CD4-positive, alpha-beta T cell (primary cell): ENCODE results near the gene RASGRF2. TPM values are rescaled to one million over a fixed set of nuclear protein-coding genes. Genes with fewer than 3 reads are reported as not detected.

Source experiments
- ATAC-seq: fragments of 200-7000 bp; cut with Tn5 transposase; one replicate; pipeline ENCODE4 v1.10.0; 2022; ENCODE audit warnings: mild to moderate bottlenecking; ENCODE audit not compliant: poor library complexity
- CTCF ChIA-PET: fragments of 350-600 bp; sonication (Branson Sonifier 250); formaldehyde crosslinking; loops from one replicate; lab custom pipeline; 2021; ENCODE audit warnings: antibody characterized with exemption, inconsistent platforms; lab: Charles Lee
- POLR2A ChIA-PET: fragments of 350-600 bp; sonication (Branson Sonifier 250); formaldehyde crosslinking; loops from one replicate; lab custom pipeline; 2021; ENCODE audit warnings: antibody characterized with exemption, inconsistent platforms; lab: Charles Lee
- DNase-seq, 14 experiments: peaks; one replicate each; pipeline ENCODE4 v3.0.0-alpha.2; 2013 to 2020; ENCODE audit warnings: mixed read lengths in 2 of 14
- H3K27ac ChIP-seq, 2 donors: one replicate each; pipeline versions ENCODE4 v1.5.1 to v1.7.0; 2013; ENCODE audit warnings: low read length in 2 of 2, low read depth in 1 of 2, mild to moderate bottlenecking in 1 of 2
- H3K27me3 ChIP-seq, 2 experiments: 1 replicate in 1 of 2; 2 replicates in 1 of 2; pipeline versions ENCODE4 v1.6.1 to v1.7.0; 2013; ENCODE audit warnings: low read length in 2 of 2, control low read depth in 1 of 2, mild to moderate bottlenecking in 1 of 2, moderate library complexity in 1 of 2; ENCODE audit not compliant: insufficient read depth in 2 of 2, control insufficient read depth in 1 of 2
- H3K36me3 ChIP-seq: one replicate; pipeline ENCODE4 v1.6.1; 2013; ENCODE audit warnings: low read length, control low read depth; ENCODE audit not compliant: insufficient read depth
- H3K4me1 ChIP-seq: one replicate; pipeline ENCODE4 v1.6.1; 2013; ENCODE audit warnings: low read length, control low read depth; ENCODE audit not compliant: insufficient read depth
- H3K4me3 ChIP-seq: one replicate; pipeline ENCODE4 v1.5.1; 2013; ENCODE audit warnings: mild to moderate bottlenecking, low read length, moderate library complexity
- H3K9me3 ChIP-seq, 2 experiments: 1 replicate in 1 of 2; 2 replicates in 1 of 2; pipeline versions ENCODE4 v1.6.1 to v1.7.0; 2013; ENCODE audit warnings: low read length in 2 of 2, mild to moderate bottlenecking in 2 of 2, control low read depth in 1 of 2, moderate library complexity in 1 of 2; ENCODE audit not compliant: control insufficient read depth in 1 of 2, insufficient read depth in 1 of 2
- H3K27ac Mint-ChIP-seq: one replicate; pipeline ENCODE4 v1.8.0; 2020; ENCODE audit warnings: mixed read lengths
- H3K27me3 Mint-ChIP-seq: one replicate; pipeline ENCODE4 v1.8.0; 2021; ENCODE audit warnings: mixed read lengths
- H3K36me3 Mint-ChIP-seq: one replicate; pipeline ENCODE4 v1.8.0; 2021; ENCODE audit warnings: low read depth, mixed read lengths
- H3K4me1 Mint-ChIP-seq: one replicate; pipeline ENCODE4 v1.8.0; 2021; ENCODE audit warnings: low read depth, mixed read lengths
- H3K4me3 Mint-ChIP-seq: one replicate; pipeline ENCODE4 v1.8.0; 2020; ENCODE audit warnings: mild to moderate bottlenecking, mixed read lengths
- H3K9me3 Mint-ChIP-seq: one replicate; pipeline ENCODE4 v1.8.0; 2020; ENCODE audit warnings: mixed read lengths
- intact Hi-C, 2 experiments: fragments of 100-400 bp; cut with DNase I in 1 of 2; cut with micrococcal nuclease in 1 of 2; formaldehyde crosslinking; loops; one replicate each; pipeline versions ENCODE4 v1.15.1 to v1.9.0; 2023 to 2025; cut with DNase I, micrococcal nuclease
- total RNA-seq, 174 experiments: library from RNA in 2 of 174; stranded (reverse) in 2 of 174; gene quantifications; one replicate each; pipeline ENCODE4 v1.2.3 and lab custom pipeline; 2021 to 2026
- TF ChIP-seq, protein P1 (sequence below): fragments of 200-600 bp; IDR thresholded peaks from one replicate; pipeline ENCODE4 v1.8.0; 2022; ENCODE audit warnings: antibody characterized with exemption, mild to moderate bottlenecking

RASGRF2 gene
- total RNA-seq, 2 experiments from 2014 or later, result 21.9 to 24.9 TPM

DNA sequence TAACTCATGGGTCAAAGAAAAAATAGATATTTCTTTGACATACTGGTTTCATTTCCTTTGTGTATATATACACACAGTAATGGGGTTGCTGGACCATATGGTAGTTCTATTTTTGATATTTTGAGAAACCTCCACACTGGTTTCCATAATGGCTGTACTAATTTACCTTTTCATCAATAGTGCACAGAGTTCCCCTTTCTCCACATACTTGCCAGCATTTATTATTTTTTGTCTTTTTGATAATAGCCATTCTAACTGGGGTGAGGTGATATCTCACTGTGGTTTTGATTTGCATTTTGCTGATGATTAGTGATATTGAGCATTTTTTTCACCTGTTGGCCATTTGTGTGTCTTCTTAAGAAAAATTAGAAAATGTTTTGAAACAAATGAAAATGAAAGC lies 194.6 kb downstream of the RASGRF2 start:
- ChIA-PET CTCF (no interaction called here), POLR2A (no interaction called here)
- Histone ChIP-seq H3K27me3 (no peaks in the 10 kb centered on the region), H3K27ac (no peak overlapping the region), H3K4me3 (no peak overlapping the region), H3K9me3 (peaks cover 0 to 10% of the 10 kb centered on the region in 2 experiments), H3K36me3 (peaks cover 4% of the 10 kb centered on the region), H3K4me1 (no peaks in the 10 kb centered on the region)
- Mint-ChIP-seq H3K4me1 (no peaks in the 10 kb centered on the region), H3K9me3 (peaks cover 8% of the 10 kb centered on the region), H3K27ac (no peak overlapping the region), H3K27me3 (no peaks in the 10 kb centered on the region), H3K36me3 (peaks cover 83% of the 10 kb centered on the region), H3K4me3 (no peak overlapping the region)
- ATAC-seq, result no peak
- TF ChIP-seq, protein P1, sequence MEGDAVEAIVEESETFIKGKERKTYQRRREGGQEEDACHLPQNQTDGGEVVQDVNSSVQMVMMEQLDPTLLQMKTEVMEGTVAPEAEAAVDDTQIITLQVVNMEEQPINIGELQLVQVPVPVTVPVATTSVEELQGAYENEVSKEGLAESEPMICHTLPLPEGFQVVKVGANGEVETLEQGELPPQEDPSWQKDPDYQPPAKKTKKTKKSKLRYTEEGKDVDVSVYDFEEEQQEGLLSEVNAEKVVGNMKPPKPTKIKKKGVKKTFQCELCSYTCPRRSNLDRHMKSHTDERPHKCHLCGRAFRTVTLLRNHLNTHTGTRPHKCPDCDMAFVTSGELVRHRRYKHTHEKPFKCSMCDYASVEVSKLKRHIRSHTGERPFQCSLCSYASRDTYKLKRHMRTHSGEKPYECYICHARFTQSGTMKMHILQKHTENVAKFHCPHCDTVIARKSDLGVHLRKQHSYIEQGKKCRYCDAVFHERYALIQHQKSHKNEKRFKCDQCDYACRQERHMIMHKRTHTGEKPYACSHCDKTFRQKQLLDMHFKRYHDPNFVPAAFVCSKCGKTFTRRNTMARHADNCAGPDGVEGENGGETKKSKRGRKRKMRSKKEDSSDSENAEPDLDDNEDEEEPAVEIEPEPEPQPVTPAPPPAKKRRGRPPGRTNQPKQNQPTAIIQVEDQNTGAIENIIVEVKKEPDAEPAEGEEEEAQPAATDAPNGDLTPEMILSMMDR, result no peak
- intact Hi-C loops, result no loop called here
- DNase-seq, result no peak

DNA sequence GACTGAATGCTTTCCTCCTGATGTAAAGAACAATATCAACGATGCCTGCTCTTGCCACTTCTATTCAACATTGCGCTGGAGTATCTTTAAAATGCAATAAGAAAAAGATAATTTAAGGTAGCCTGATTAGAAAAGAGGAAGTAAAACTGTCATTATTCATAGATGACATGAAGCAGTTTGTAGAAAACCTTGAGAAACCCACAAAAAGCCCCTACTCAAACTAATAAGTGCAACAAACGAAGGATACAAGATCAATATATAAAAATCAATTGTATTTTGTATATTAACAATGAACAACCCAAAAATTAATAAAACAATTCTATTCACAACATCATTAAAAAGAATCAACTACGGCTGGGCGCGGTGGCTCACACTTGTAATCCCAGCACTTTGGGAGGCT lies 196.6 kb downstream of the RASGRF2 start:
- intact Hi-C loops, result no loop called here
- H3K36me3 Mint-ChIP-seq, result peaks cover 68% of the 10 kb centered on the region
- no peaks in the 10 kb centered on the region for H3K27me3 Mint-ChIP-seq
- H3K9me3 Mint-ChIP-seq, result peaks cover 8% of the 10 kb centered on the region
- H3K27ac Mint-ChIP-seq, result no peak overlapping the region
- Histone ChIP-seq H3K4me3 (no peak overlapping the region), H3K27me3 (no peaks in the 10 kb centered on the region), H3K9me3 (peaks cover 0 to 10% of the 10 kb centered on the region in 2 experiments), H3K4me1 (no peaks in the 10 kb centered on the region), H3K36me3 (peaks cover 4% of the 10 kb centered on the region), H3K27ac (no peak overlapping the region)
- DNase-seq (no peak), ATAC-seq (no peak)
- H3K4me1 Mint-ChIP-seq, result no peaks in the 10 kb centered on the region
- ChIA-PET CTCF (no interaction called here), POLR2A (no interaction called here)
- H3K4me3 Mint-ChIP-seq, result no peak overlapping the region
- TF ChIP-seq, protein P1, result no peak

DNA sequence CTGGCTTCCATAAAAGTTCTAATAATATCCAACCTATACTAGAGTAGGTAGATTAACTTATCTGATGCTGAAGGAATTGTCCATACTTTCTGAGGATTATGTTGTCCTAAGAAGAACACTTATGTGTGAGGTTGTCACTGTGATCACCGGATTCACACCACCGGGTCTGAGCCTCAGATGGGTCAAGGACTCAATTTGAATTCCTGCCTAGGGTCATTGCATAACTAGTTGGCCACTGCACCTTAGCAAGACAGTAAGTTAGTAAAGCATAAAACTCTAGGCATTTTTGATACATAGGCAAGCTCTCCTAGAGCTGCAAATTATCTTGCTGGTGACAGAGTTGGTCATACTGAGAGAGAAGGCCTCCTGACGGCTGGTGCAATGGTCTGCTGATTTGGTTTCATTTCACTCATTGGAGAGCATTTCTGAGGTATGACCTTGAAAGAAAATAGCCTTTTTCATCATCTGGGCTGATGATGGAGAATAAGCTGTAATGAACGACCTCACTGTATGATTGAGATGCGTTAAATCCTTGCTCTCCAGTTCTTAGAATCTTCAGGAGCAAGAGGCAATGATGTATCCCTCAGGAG lies 200.9 kb downstream of the RASGRF2 start:
- no peaks in the 10 kb centered on the region for H3K4me1 Mint-ChIP-seq
- DNase-seq (no peak), ATAC-seq (no peak)
- peaks cover 31% of the 10 kb centered on the region for H3K36me3 Mint-ChIP-seq
- intact Hi-C loops, result loop anchor here in 1 of 2 experiments (10.0 kb wide), 1 partner anchor 476 kb away; no protein-coding TSS in a partner anchor
- Histone ChIP-seq H3K27me3 (no peaks in the 10 kb centered on the region), H3K27ac (no peak overlapping the region), H3K4me1 (no peaks in the 10 kb centered on the region), H3K9me3 (peaks cover 0 to 1% of the 10 kb centered on the region in 2 experiments), H3K4me3 (no peak overlapping the region), H3K36me3 (no peaks in the 10 kb centered on the region)
- TF ChIP-seq, protein P1, result no peak
- POLR2A ChIA-PET, result no interaction called here
- H3K4me3 Mint-ChIP-seq, result no peak overlapping the region
- no peaks in the 10 kb centered on the region for H3K27me3 Mint-ChIP-seq
- CTCF ChIA-PET, result no interaction called here
- H3K27ac Mint-ChIP-seq, result no peak overlapping the region
- no peaks in the 10 kb centered on the region for H3K9me3 Mint-ChIP-seq
